NCI-H345 (cell line): ENCODE measurements around the gene DTX3L.

ENCODE experiments used
- DNase-seq: peaks from one replicate; lab custom pipeline; 2025; lab: John Stamatoyannopoulos, UW

The DTX3L gene

GRCh38 chr3:122564155-122564912 lies at the start of gene DTX3L, which contains the start of gene PARP9:
DTX3L (plus strand) TSS chr3:122564338; CDS start chr3:122564427, 89 bp downstream.
PARP9 (minus strand) TSS chr3:122564300; CDS start chr3:122559620, 4,680 bp downstream.
- peak; percentile 57 for DNase-seq

GRCh38 chr3:122515020-122515468 lies 49.1 kb upstream of the DTX3L start:
- no peak for DNase-seq

GRCh38 chr3:122515870-122516269 lies 48.3 kb upstream of the DTX3L start:
- no peak for DNase-seq

- no peak for DNase-seq
These were observed 47.2 kb upstream of the DTX3L start for GRCh38 chr3:122516846-122517360.

GRCh38 chr3:122519693-122520092 lies 44.4 kb upstream of the DTX3L start:
- no peak for DNase-seq

- DNase-seq, result no peak
These were observed 43.3 kb upstream of the DTX3L start for GRCh38 chr3:122520861-122521260.

- DNase-seq, result no peak
These were observed 40.8 kb upstream of the DTX3L start for GRCh38 chr3:122523317-122523716.

- DNase-seq, result no peak
These were observed 34.0 kb upstream of the DTX3L start for GRCh38 chr3:122530164-122530563.

GRCh38 chr3:122533480-122533879 lies 30.7 kb upstream of the DTX3L start:
- DNase-seq, result no peak

- DNase-seq, result no peak
These were observed 30.2 kb upstream of the DTX3L start for GRCh38 chr3:122533931-122534334.

- no peak for DNase-seq
These were observed 28.0 kb upstream of the DTX3L start for GRCh38 chr3:122535964-122536631.

GRCh38 chr3:122536632-122537001 lies 27.5 kb upstream of the DTX3L start:
- DNase-seq, result no peak

- no peak for DNase-seq
These were observed 25.1 kb upstream of the DTX3L start for GRCh38 chr3:122538956-122539490.

GRCh38 chr3:122546151-122546550 lies 18.0 kb upstream of the DTX3L start:
- DNase-seq, result no peak

- no peak for DNase-seq
These were observed 16.1 kb upstream of the DTX3L start for GRCh38 chr3:122548076-122548475.

GRCh38 chr3:122548619-122549018 lies 15.5 kb upstream of the DTX3L start:
- no peak for DNase-seq

GRCh38 chr3:122553171-122553570 lies 11.0 kb upstream of the DTX3L start:
- DNase-seq, result no peak

- no peak for DNase-seq
These were observed 8.7 kb upstream of the DTX3L start for GRCh38 chr3:122555275-122556071.

- no peak for DNase-seq
These were observed 6.8 kb upstream of the DTX3L start for GRCh38 chr3:122557356-122557755.

GRCh38 chr3:122558605-122559004 lies 5.5 kb upstream of the DTX3L start:
- DNase-seq, result no peak

GRCh38 chr3:122559906-122560305 lies 4.2 kb upstream of the DTX3L start:
- no peak for DNase-seq

- DNase-seq, result peak; percentile 40
These were observed 3.5 kb upstream of the DTX3L start for GRCh38 chr3:122560680-122561079.
